Mesodermal cell (in vitro differentiated cells): ENCODE data around the gene CDC25C.
A peak's percentile ranks its signal among the peaks of the same experiment; 100 is the strongest.

Experiments used
- H3K27ac ChIP-seq: 2 replicates; pipeline ENCODE4 v1.7.0; 2013; ENCODE audit warnings: mild to moderate bottlenecking, low read depth, low read length, moderate library complexity; ENCODE audit not compliant: severe bottlenecking
- H3K36me3 ChIP-seq: 2 replicates; pipeline ENCODE4 v1.7.1; 2013; ENCODE audit warnings: mild to moderate bottlenecking, low read length, moderate library complexity; ENCODE audit not compliant: control insufficient read depth, insufficient read depth
- H3K4me1 ChIP-seq: one replicate; pipeline ENCODE4 v1.7.1; 2013; ENCODE audit warnings: mild to moderate bottlenecking, low read length; ENCODE audit not compliant: insufficient read depth, control insufficient read depth, poor library complexity, severe bottlenecking
- H3K4me3 ChIP-seq: 2 replicates; pipeline ENCODE4 v1.7.0; 2013; ENCODE audit warnings: low read length, control low read depth, mild to moderate bottlenecking; ENCODE audit not compliant: insufficient read depth, poor library complexity, severe bottlenecking; ENCODE audit errors: extremely low read depth
- H3K9me3 ChIP-seq: 2 replicates; pipeline ENCODE4 v1.7.1; 2013; ENCODE audit warnings: mild to moderate bottlenecking, low read length, moderate library complexity; ENCODE audit not compliant: control insufficient read depth
- WGBS, 2 experiments: methylation state at CpG; one replicate each; pipeline ENCODE4 v1.1.5; 2013; ENCODE audit warnings: missing lambda C conversion rate in 2 of 2; ENCODE audit not compliant: insufficient coverage in 2 of 2; 5-methylcytosine and 5-hydroxymethylcytosine counted together

Gene CDC25C

GRCh38 chr5:138359621-138360020, 28.0 kb upstream of the CDC25C start:
- no peak overlapping the region for H3K4me3 ChIP-seq
- no peak overlapping the region for H3K27ac ChIP-seq
- no peaks in the 10 kb centered on the region for H3K9me3 ChIP-seq
- H3K36me3 ChIP-seq = peaks cover 14% of the 10 kb centered on the region
- WGBS, 2 experiments = no CpG with 5 or more reads among the region's 3 CpGs
- peaks cover 3% of the 10 kb centered on the region for H3K4me1 ChIP-seq

GRCh38 chr5:138354926-138355378, 23.3 kb upstream of the CDC25C start:
- Histone ChIP-seq H3K4me1 (peaks cover 3% of the 10 kb centered on the region), H3K27ac (no peak overlapping the region), H3K36me3 (peaks cover 27% of the 10 kb centered on the region), H3K4me3 (peak overlapping the region; percentile 92), H3K9me3 (peaks cover 15% of the 10 kb centered on the region)
- 33% methylated on average over 1 of the region's 6 CpGs; no CpG with 5 or more reads in 1 of the 2 experiments for WGBS, 2 experiments

- Histone ChIP-seq H3K9me3 (peaks cover 15% of the 10 kb centered on the region), H3K4me3 (peak overlapping the region; percentile 92), H3K36me3 (peaks cover 33% of the 10 kb centered on the region), H3K27ac (no peak overlapping the region), H3K4me1 (peaks cover 3% of the 10 kb centered on the region)
- WGBS, 2 experiments = 21 to 24% methylated on average over 5 of the region's 5 CpGs
Measured at GRCh38 chr5:138354387-138354786, 22.8 kb upstream of the CDC25C start.

GRCh38 chr5:138353560-138354080, 22.0 kb upstream of the CDC25C start:
- 13 to 27% methylated on average over 6 to 7 of the region's 11 CpGs for WGBS, 2 experiments
- H3K4me1 ChIP-seq = peaks cover 3% of the 10 kb centered on the region

GRCh38 chr5:138352722-138353559, 21.3 kb upstream of the CDC25C start:
- H3K9me3 ChIP-seq = peaks cover 15% of the 10 kb centered on the region
- peaks cover 47% of the 10 kb centered on the region for H3K36me3 ChIP-seq
- WGBS, 2 experiments = 0 to 1% methylated on average over 71 to 75 of the region's 88 CpGs
- peak overlapping the region; percentile 92 for H3K4me3 ChIP-seq
- H3K4me1 ChIP-seq = peaks cover 3% of the 10 kb centered on the region
- peak overlapping the region; percentile 88 for H3K27ac ChIP-seq

More at GRCh38 chr5:138353560-138354080, 22.0 kb upstream of the CDC25C start:
- peaks cover 15% of the 10 kb centered on the region for H3K9me3 ChIP-seq
- H3K36me3 ChIP-seq = peaks cover 41% of the 10 kb centered on the region
- peak overlapping the region; percentile 88 for H3K27ac ChIP-seq
- H3K4me3 ChIP-seq = peak overlapping the region; percentile 92

- 0 to 10% methylated on average over 2 to 7 of the region's 30 CpGs for WGBS, 2 experiments
- Histone ChIP-seq H3K36me3 (peaks cover 52% of the 10 kb centered on the region), H3K4me1 (peaks cover 3% of the 10 kb centered on the region), H3K27ac (peak within 1 kb of the TSS; percentile 88), H3K4me3 (peak within 1 kb of the TSS; percentile 92), H3K9me3 (peaks cover 15% of the 10 kb centered on the region)
Measured at GRCh38 chr5:138352071-138352721, 20.6 kb upstream of the CDC25C start, which contains the start of gene KDM3B. Gene KDM3B (plus strand): TSS chr5:138352685. CDS start chr5:138352796, 111 bp downstream.

GRCh38 chr5:138351517-138351916, 19.9 kb upstream of the CDC25C start:
- H3K4me3 ChIP-seq = no peak overlapping the region
- H3K27ac ChIP-seq = no peak overlapping the region

GRCh38 chr5:138351056-138351455, 19.5 kb upstream of the CDC25C start:
- WGBS, 2 experiments = 100% methylated on average over 1 of the region's 1 CpG; no CpG with 5 or more reads in 1 of the 2 experiments
- Histone ChIP-seq H3K4me3 (no peak overlapping the region), H3K4me1 (peaks cover 3% of the 10 kb centered on the region), H3K36me3 (peaks cover 60% of the 10 kb centered on the region), H3K27ac (no peak overlapping the region), H3K9me3 (peaks cover 15% of the 10 kb centered on the region)

More at GRCh38 chr5:138351517-138351916, 19.9 kb upstream of the CDC25C start:
- peaks cover 15% of the 10 kb centered on the region for H3K9me3 ChIP-seq
- H3K36me3 ChIP-seq = peaks cover 56% of the 10 kb centered on the region
- H3K4me1 ChIP-seq = peaks cover 3% of the 10 kb centered on the region

GRCh38 chr5:138350563-138350890, 18.9 kb upstream of the CDC25C start:
- peaks cover 66% of the 10 kb centered on the region for H3K36me3 ChIP-seq
- H3K4me3 ChIP-seq = no peak overlapping the region
- H3K27ac ChIP-seq = no peak overlapping the region
- peaks cover 3% of the 10 kb centered on the region for H3K4me1 ChIP-seq
- H3K9me3 ChIP-seq = peaks cover 15% of the 10 kb centered on the region

- WGBS, 2 experiments = 86% methylated on average over 1 of the region's 1 CpG; no CpG with 5 or more reads in 1 of the 2 experiments
- Histone ChIP-seq H3K27ac (no peak overlapping the region), H3K4me1 (peaks cover 3% of the 10 kb centered on the region), H3K4me3 (no peak overlapping the region), H3K36me3 (peaks cover 71% of the 10 kb centered on the region), H3K9me3 (peaks cover 15% of the 10 kb centered on the region)
Measured at GRCh38 chr5:138349852-138350562, 18.4 kb upstream of the CDC25C start.
